ENCODE measurements around the gene ANO7. TPM values are rescaled to one million over a fixed set of nuclear protein-coding genes. Genes with fewer than 3 reads are reported as not detected.

ANO7 gene
- total RNA-seq, 2 donors from 2014 or later: 2.8 to 7.1 TPM

- peaks cover 2 to 3% of the 10 kb centered on the region in 2 donors for H3K4me1 Mint-ChIP-seq (ENCODE audit: low read depth in 2 of 2)
- DNase-seq (ENCODE audit: low spot score): peak; percentile 55
- ATAC-seq: no peak
- no peaks in the 10 kb centered on the region for H3K27me3 Mint-ChIP-seq
- no peaks in the 10 kb centered on the region for H3K36me3 Mint-ChIP-seq
- no peaks in the 10 kb centered on the region for H3K9me3 Mint-ChIP-seq
- H3K27ac Mint-ChIP-seq: no peak overlapping the region
- no peak overlapping the region for H3K4me3 Mint-ChIP-seq
Measured at GRCh38 chr2:241213567-241213966, 25.1 kb downstream of the ANO7 start.

GRCh38 chr2:241214209-241214608 lies 25.7 kb downstream of the ANO7 start:
- peaks cover 5% of the 10 kb centered on the region in 2 donors for H3K4me1 Mint-ChIP-seq (ENCODE audit: low read depth in 2 of 2)
- no peak overlapping the region for H3K27ac Mint-ChIP-seq
- H3K36me3 Mint-ChIP-seq: no peaks in the 10 kb centered on the region
- ATAC-seq: no peak
- H3K27me3 Mint-ChIP-seq: no peaks in the 10 kb centered on the region
- no peak overlapping the region for H3K4me3 Mint-ChIP-seq
- peak; percentile 56 for DNase-seq (ENCODE audit: low spot score)
- H3K9me3 Mint-ChIP-seq: no peaks in the 10 kb centered on the region

GRCh38 chr2:241214766-241215165 lies 26.3 kb downstream of the ANO7 start:
- DNase-seq (ENCODE audit: low spot score) (peak; percentile 60), ATAC-seq (no peak)
- Mint-ChIP-seq H3K9me3 (no peaks in the 10 kb centered on the region), H3K4me1 (ENCODE audit: low read depth in 2 of 2) (peaks cover 5 to 8% of the 10 kb centered on the region in 2 donors), H3K4me3 (no peak overlapping the region), H3K27me3 (no peaks in the 10 kb centered on the region), H3K27ac (no peak overlapping the region), H3K36me3 (no peaks in the 10 kb centered on the region)

GRCh38 chr2:241215421-241215820 lies 26.9 kb downstream of the ANO7 start:
- no peak overlapping the region for H3K4me3 Mint-ChIP-seq
- no peaks in the 10 kb centered on the region for H3K36me3 Mint-ChIP-seq
- no peak overlapping the region for H3K27ac Mint-ChIP-seq
- no peaks in the 10 kb centered on the region for H3K27me3 Mint-ChIP-seq
- ATAC-seq (no peak), DNase-seq (ENCODE audit: low spot score) (peak; percentile 51)
- peaks cover 5 to 12% of the 10 kb centered on the region in 2 donors for H3K4me1 Mint-ChIP-seq (ENCODE audit: low read depth in 2 of 2)
- no peaks in the 10 kb centered on the region for H3K9me3 Mint-ChIP-seq

GRCh38 chr2:241216211-241216761 lies 27.8 kb downstream of the ANO7 start:
- ATAC-seq: no peak
- DNase-seq (ENCODE audit: low spot score): peak; percentile 61
- H3K27ac Mint-ChIP-seq: no peak overlapping the region
- H3K4me1 Mint-ChIP-seq (ENCODE audit: low read depth in 2 of 2): peaks cover 5 to 12% of the 10 kb centered on the region in 2 donors
- no peaks in the 10 kb centered on the region for H3K27me3 Mint-ChIP-seq
- H3K9me3 Mint-ChIP-seq: no peaks in the 10 kb centered on the region
- H3K36me3 Mint-ChIP-seq: no peaks in the 10 kb centered on the region
- peak overlapping the region; percentile 50 for H3K4me3 Mint-ChIP-seq

GRCh38 chr2:241217320-241218031 lies 29.0 kb downstream of the ANO7 start:
- peak overlapping the region; percentile 55 for H3K4me3 Mint-ChIP-seq
- H3K9me3 Mint-ChIP-seq: no peaks in the 10 kb centered on the region
- ATAC-seq (peak; percentile 49 to 73), DNase-seq (ENCODE audit: low spot score) (peak; percentile 62)
- H3K4me1 Mint-ChIP-seq (ENCODE audit: low read depth in 2 of 2): peaks cover 5 to 12% of the 10 kb centered on the region in 2 donors
- H3K27ac Mint-ChIP-seq: no peak overlapping the region
- H3K27me3 Mint-ChIP-seq: no peaks in the 10 kb centered on the region
- H3K36me3 Mint-ChIP-seq: no peaks in the 10 kb centered on the region

- Mint-ChIP-seq H3K27me3 (no peaks in the 10 kb centered on the region), H3K9me3 (no peaks in the 10 kb centered on the region), H3K4me3 (peak overlapping the region; percentile 88), H3K27ac (peak overlapping the region; percentile 61 to 90), H3K36me3 (no peaks in the 10 kb centered on the region), H3K4me1 (ENCODE audit: low read depth in 2 of 2) (peaks cover 5 to 12% of the 10 kb centered on the region in 2 donors)
- peak; percentile 76 for DNase-seq (ENCODE audit: low spot score)
- ATAC-seq: peak; percentile 72 to 85
Measured at GRCh38 chr2:241218131-241219029, 29.9 kb downstream of the ANO7 start.

GRCh38 chr2:241219030-241219382 lies 30.5 kb downstream of the ANO7 start:
- Mint-ChIP-seq H3K4me3 (peak overlapping the region; percentile 88), H3K27ac (peak overlapping the region; percentile 61 to 90), H3K36me3 (no peaks in the 10 kb centered on the region), H3K27me3 (no peaks in the 10 kb centered on the region), H3K9me3 (no peaks in the 10 kb centered on the region), H3K4me1 (ENCODE audit: low read depth in 2 of 2) (peaks cover 5 to 12% of the 10 kb centered on the region in 2 donors)
- no peak for ATAC-seq
- DNase-seq (ENCODE audit: low spot score): no peak

- Mint-ChIP-seq H3K27me3 (no peaks in the 10 kb centered on the region), H3K27ac (peak overlapping the region in 1 of 2 donors; percentile 90), H3K4me3 (peak overlapping the region; percentile 88), H3K36me3 (no peaks in the 10 kb centered on the region), H3K9me3 (no peaks in the 10 kb centered on the region), H3K4me1 (ENCODE audit: low read depth in 2 of 2) (peaks cover 5 to 20% of the 10 kb centered on the region in 2 donors)
- no peak for ATAC-seq
- DNase-seq (ENCODE audit: low spot score): no peak
Measured at GRCh38 chr2:241219856-241220356, 31.4 kb downstream of the ANO7 start.

GRCh38 chr2:241223211-241224017 lies 34.9 kb downstream of the ANO7 start:
- Mint-ChIP-seq H3K4me1 (ENCODE audit: low read depth in 2 of 2) (peaks cover 4 to 20% of the 10 kb centered on the region in 2 donors), H3K27ac (no peak overlapping the region), H3K27me3 (no peaks in the 10 kb centered on the region), H3K9me3 (no peaks in the 10 kb centered on the region), H3K36me3 (no peaks in the 10 kb centered on the region), H3K4me3 (no peak overlapping the region)
- DNase-seq (ENCODE audit: low spot score) (peak; percentile 49), ATAC-seq (peak; percentile 23 to 48)

- Mint-ChIP-seq H3K27me3 (no peaks in the 10 kb centered on the region), H3K36me3 (peaks cover 3% of the 10 kb centered on the region), H3K9me3 (no peaks in the 10 kb centered on the region), H3K4me1 (ENCODE audit: low read depth in 2 of 2) (peaks cover 0 to 17% of the 10 kb centered on the region in 2 donors), H3K4me3 (no peak overlapping the region), H3K27ac (peak overlapping the region in 1 of 2 donors; percentile 6)
- ATAC-seq: peak; percentile 22 to 44
- peak; percentile 60 for DNase-seq (ENCODE audit: low spot score)
Measured at GRCh38 chr2:241224018-241224850, 35.8 kb downstream of the ANO7 start.

GRCh38 chr2:241224851-241225438 lies 36.5 kb downstream of the ANO7 start:
- Mint-ChIP-seq H3K9me3 (no peaks in the 10 kb centered on the region), H3K27me3 (no peaks in the 10 kb centered on the region), H3K36me3 (peaks cover 5% of the 10 kb centered on the region), H3K27ac (peak overlapping the region in 1 of 2 donors; percentile 6), H3K4me1 (ENCODE audit: low read depth in 2 of 2) (peaks cover 0 to 14% of the 10 kb centered on the region in 2 donors), H3K4me3 (no peak overlapping the region)
- ATAC-seq (no peak), DNase-seq (ENCODE audit: low spot score) (no peak)

Measured in natural killer cell treated with Interleukin-12 subunit alpha and Interleukin-12 subunit beta and Interleukin-15 and Interleukin-18, amount 100 ng/mL, for 72 hours (primary cell).